Activated T-helper 1 cell treated with anti-CD3 and anti-CD28 coated beads, Interleukin-2, amount 50 U/mL, for 16 hours (primary cell): ENCODE measurements around the gene CAPN11.
"Not testable (repeated sequence)": the region's sequence is repeated elsewhere in the genome, so short reads cannot be mapped to it uniquely, and the experiment has no call there.

ENCODE experiments used
- DNase-seq, 2 donors: peaks; one replicate each; pipeline ENCODE4 v3.0.0-alpha.2; 2020; ENCODE audit warnings: low read depth in 1 of 2, low spot score in 1 of 2

The CAPN11 gene

GRCh38 chr6:44180406-44180805 is 21.8 kb downstream of the CAPN11 start:
- DNase-seq: no peak

- DNase-seq: no peak
Measured at GRCh38 chr6:44180886-44181285, 22.3 kb downstream of the CAPN11 start.

DNA sequence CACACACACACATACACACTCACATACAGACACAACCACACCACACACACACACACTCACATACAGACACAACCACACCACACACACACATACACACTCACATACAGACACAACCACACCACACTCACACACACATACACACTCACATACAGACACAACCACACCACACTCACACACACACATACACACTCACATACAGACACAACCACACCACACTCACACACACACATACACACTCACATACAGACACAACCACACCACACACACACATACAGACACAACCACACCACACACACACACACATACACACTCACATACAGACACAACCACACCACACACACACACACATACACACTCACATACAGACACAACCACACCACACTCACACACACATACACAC is 23.2 kb downstream of the CAPN11 start:
- not testable (repeated sequence) for DNase-seq

DNA sequence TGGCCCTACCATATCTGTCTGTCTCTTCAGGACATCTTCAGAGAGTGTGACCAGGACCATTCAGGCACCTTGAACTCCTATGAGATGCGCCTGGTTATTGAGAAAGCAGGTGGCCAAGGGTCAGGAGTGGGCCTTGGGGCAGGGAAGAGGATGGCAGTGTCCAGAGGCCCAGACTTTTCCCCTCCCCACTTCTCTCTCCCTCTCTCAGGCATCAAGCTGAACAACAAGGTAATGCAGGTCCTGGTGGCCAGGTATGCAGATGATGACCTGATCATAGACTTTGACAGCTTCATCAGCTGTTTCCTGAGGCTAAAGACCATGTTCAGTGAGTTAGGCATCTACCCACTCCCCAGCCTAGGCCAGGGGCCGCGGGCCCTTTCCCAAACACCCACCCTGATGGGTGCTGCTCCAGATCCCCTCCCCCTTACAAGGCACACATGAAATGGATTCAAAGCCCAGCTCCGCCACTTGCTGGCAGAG is 24.3 kb downstream of the CAPN11 start:
- DNase-seq: no peak

DNA sequence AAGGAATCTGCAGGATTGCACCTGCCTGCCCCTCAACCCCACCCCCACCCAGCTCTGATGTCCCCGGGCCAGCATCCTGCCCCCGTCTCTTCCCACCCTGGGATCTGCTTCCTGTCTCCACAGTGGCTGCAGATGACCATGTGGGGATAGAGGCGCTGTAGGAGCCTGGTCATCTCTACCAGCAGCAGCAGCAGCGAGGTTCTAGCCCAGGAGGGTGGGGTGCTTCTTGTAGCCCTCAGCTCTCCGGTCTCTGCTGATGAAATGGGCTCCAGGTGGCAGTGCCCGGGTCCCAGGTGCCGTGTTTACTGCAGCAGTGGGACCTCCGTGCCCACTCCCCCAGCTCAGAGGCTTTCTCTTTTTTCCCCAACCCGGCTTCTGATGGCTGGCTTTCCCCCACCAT is 25.2 kb downstream of the CAPN11 start:
- DNase-seq: no peak

DNA sequence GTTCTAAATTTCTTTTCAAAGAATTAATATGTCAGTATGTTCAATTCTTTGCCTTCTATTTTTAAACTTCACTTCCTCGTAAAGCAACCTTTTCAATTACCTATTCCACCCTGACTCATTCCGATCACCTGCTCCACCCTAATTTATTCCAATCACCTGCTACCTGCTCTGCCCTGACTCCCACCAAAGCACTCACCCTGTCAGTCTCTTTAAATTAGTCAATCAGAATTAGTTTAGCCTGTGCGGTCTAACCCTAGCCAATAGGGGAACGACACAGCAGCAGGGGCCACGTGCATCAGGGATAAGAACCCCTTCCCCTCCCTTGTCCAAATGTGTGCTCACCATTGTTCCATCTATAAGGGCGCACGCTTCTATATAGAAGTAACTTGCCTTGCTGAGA is 26.7 kb downstream of the CAPN11 start:
- DNase-seq: not testable (repeated sequence)

DNA sequence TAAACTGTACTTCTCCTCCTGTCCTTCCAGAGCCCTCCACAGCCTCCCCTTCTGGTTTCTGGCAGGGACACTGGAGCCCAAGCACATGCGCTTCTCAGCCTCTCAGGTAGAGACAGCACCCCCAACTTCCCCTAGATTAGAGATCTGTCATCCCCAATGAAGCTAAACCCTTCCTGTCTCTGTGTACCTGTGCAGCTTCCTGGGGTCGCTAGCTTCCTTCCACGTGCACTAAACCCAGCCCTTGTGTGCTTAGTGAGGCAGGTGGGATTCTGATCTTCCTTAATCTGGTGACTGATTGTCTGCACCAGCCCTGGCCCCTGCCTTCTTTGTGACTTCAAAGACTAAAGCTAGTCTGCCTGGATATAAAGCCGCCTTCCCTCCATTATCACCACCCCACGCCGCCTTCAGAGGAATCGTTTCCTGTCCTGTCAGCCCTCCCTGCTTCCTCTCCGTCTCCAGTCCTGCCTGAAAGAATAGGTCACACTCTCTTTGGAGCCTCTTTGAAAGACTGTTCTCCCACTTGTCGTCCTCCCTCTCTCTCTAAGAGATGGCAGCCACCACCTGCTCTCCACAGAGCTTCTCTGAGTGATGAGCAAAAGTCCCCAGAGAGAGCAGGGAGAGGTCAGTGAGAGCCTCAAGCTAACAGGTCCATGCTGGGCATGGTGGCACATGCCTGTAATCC is 27.5 kb downstream of the CAPN11 start:
- DNase-seq: no peak

GRCh38 chr6:44186635-44187025 is 28.0 kb downstream of the CAPN11 start:
- DNase-seq: no peak

GRCh38 chr6:44188819-44189218 is 30.2 kb downstream of the CAPN11 start:
- no peak for DNase-seq

GRCh38 chr6:44189257-44189656 is 30.6 kb downstream of the CAPN11 start:
- DNase-seq: no peak

GRCh38 chr6:44190715-44191114 is 32.1 kb downstream of the CAPN11 start:
- no peak for DNase-seq

- DNase-seq: no peak
Measured at GRCh38 chr6:44192428-44193041, 33.9 kb downstream of the CAPN11 start.

- no peak for DNase-seq
Measured at GRCh38 chr6:44193307-44193910, 34.8 kb downstream of the CAPN11 start.

DNA sequence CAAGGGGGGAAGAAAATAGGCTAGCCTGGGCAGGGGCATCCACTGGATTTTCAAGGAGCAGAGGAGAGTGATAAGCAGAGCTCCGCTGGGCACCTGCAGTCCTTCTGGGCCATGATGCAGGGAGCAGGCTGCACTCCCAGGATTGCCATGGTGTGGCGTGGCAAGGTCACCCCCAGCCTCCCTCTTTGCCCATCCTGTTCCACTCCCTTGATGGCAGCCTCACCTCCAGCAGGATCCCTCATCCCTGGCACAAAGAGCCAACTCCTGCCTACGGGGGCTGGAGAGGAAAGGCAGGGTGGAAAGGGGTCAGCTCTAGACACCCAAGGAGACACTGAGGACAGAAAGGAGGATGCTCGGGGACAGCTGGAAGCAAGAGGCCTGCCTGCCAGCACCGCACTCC is 35.7 kb downstream of the CAPN11 start:
- no peak for DNase-seq

- not testable (repeated sequence) for DNase-seq
Measured at GRCh38 chr6:44196351-44196750, 37.7 kb downstream of the CAPN11 start.

GRCh38 chr6:44198684-44199083 is 40.1 kb downstream of the CAPN11 start:
- no peak for DNase-seq

DNA sequence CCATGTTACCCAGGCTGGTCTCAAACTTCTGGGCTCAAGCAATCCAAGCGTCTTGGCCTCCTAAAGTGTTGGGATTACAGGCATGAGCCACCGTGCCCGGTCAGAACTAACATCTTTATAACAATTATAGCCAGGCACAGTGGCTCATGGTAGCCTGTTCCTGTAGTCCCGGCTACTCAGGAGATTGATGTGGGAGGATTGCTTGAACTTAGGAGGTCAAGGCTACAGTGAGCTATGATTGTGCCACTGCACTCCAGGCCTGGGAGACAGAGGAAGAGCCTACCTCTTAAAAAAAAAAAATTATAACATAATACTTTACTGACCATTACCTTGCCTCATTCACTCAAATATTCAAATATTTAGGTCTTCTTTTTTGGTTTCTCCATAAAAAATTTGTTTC is 41.3 kb downstream of the CAPN11 start:
- no peak for DNase-seq

DNA sequence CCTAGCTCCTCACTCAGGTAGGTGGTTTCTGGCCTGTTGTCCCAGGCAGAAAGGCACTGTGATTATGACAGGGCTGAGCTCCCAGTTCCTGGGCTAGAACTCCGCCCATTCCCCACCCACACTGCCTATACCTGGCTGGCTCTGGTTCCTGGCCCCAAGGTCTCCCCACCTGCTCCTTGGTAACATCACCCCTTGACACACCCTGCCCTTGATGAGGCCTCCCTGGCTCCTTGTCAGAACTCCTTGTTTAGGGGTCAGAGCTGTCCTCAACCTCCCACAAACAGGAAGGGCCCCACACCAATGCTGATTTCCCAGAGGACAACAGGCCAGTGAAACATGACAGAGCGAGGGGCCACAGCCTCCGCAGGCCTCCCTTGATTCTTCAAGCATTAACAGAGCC is 42.6 kb downstream of the CAPN11 start:
- DNase-seq: no peak

- no peak for DNase-seq
Measured at GRCh38 chr6:44201638-44202303, 43.2 kb downstream of the CAPN11 start.

DNA sequence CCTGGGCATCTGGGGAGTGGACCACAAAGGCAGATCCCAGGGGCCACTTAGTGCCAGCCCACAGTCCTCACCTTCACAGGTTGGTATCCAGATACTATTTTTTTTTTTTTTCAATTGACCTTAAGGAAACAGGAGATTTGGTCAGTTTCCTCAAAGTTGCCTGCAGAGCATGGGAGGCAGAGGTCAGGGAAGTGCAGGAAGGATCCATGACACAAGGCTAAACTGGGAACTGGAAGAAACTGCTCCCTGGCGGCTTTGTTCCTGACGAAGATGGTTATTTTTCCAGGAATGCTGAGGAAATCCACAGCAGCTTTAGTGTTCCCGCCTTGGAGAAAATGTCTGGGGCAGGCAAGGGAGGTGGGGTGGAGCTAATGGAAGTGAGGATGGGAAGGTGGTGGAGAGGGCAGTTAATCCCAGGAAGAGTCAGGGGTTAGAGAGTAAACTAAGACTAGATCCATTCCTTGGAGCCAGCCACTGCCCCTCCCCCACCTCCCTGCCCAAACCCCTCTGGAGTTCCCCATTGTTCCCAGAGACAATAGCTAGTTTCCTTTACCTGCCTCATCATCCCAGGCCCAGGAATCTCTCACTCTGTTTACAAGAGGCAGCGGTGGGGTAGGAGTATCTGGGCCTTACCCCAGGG is 43.8 kb downstream of the CAPN11 start:
- DNase-seq: no peak

DNA sequence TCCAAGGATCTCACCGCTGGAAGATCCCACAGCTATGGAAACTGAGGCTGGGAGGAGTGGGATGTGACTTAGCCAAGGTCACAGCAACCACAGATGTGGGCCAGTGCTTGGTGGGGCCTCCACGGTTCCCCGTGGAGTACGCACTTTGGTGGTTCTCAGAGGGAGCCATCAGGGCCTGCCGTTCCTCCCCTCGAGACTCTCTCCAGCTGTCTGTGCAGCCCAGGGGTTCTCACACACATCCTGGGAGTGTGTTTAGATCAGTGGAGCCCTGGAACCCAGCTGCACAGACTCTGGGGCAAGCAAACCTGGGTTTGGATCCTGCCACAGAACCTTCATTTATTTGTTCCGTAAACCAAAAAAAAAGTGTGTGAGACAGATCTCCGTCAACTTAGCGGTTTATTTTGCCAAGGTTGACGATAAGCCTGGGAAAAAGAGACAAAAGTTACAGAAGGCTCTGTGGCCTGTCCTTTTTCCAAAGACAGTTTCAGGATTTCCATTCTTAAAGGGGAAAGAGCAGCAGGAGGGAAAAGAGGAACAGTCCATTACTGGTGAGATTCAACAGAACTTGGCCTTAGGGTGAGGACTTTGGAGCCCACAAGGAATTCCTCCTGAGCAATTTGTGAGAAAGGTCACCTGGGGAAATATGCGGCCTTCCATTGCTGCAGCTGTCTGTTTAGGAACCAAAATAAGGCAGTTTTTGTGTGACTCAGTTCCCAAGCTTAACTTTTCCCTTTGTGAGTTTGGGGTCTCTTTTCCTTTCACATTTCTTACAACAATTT is 44.5 kb downstream of the CAPN11 start:
- DNase-seq: no peak
